KMS-11 (cell line): ENCODE data around the gene NUDCD3.

Experiments
- H2AFZ ChIP-seq: fragments of 200-600 bp; sonication (generic); 2 replicates; pipeline ENCODE4 v1.6.1; 2016; ENCODE audit warnings: antibody characterized with exemption, mixed run types, low read depth
- H3K27ac ChIP-seq: fragments of 200-600 bp; sonication (generic); 2 replicates; pipeline ENCODE4 v1.6.1; 2016; ENCODE audit warnings: mild to moderate bottlenecking, mixed run types
- H3K27me3 ChIP-seq: fragments of 200-600 bp; sonication (generic); 2 replicates; pipeline ENCODE4 v1.6.1; 2017; ENCODE audit warnings: mild to moderate bottlenecking, low read depth, mixed run types, moderate library complexity; ENCODE audit not compliant: insufficient read depth
- H3K36me3 ChIP-seq: fragments of 200-600 bp; sonication (generic); 2 replicates; pipeline ENCODE4 v1.6.1; 2017; ENCODE audit warnings: mild to moderate bottlenecking, mixed run types; ENCODE audit not compliant: insufficient read depth
- H3K4me1 ChIP-seq: fragments of 200-600 bp; sonication (generic); 2 replicates; pipeline ENCODE4 v1.6.1; 2016; ENCODE audit warnings: mild to moderate bottlenecking, low read depth, mixed run types; ENCODE audit not compliant: poor library complexity, severe bottlenecking
- H3K4me2 ChIP-seq: fragments of 200-600 bp; sonication (generic); 2 replicates; pipeline ENCODE4 v1.7.0; 2016; ENCODE audit warnings: mild to moderate bottlenecking, mixed run types
- H3K4me3 ChIP-seq: fragments of 200-600 bp; sonication (generic); IDR thresholded peaks from 2 replicates; pipeline ENCODE4 v1.6.1; 2017; ENCODE audit warnings: low read depth, low read length, mixed read lengths; ENCODE audit not compliant: insufficient read depth
- H3K79me2 ChIP-seq: fragments of 200-600 bp; sonication (generic); 2 replicates; pipeline ENCODE4 v1.6.1; 2016; ENCODE audit warnings: low read depth, mixed run types; ENCODE audit not compliant: insufficient read depth
- H3K9ac ChIP-seq: fragments of 200-600 bp; sonication (generic); 2 replicates; pipeline ENCODE4 v1.6.1; 2016; ENCODE audit warnings: mild to moderate bottlenecking, mixed run types
- H4K20me1 ChIP-seq: fragments of 200-600 bp; sonication (generic); 2 replicates; pipeline ENCODE4 v1.6.1; 2016; ENCODE audit warnings: mild to moderate bottlenecking, mixed run types; ENCODE audit not compliant: insufficient read depth
- CTCF ChIP-seq: fragments of 200-600 bp; sonication (generic); conservative IDR thresholded peaks from 2 replicates; pipeline ENCODE4 v1.6.1; 2017; ENCODE audit warnings: low read depth, mild to moderate bottlenecking, antibody characterized with exemption, low read length, moderate library complexity, mixed read lengths

Gene NUDCD3

GRCh38 chr7:44489955-44490350, 505 bp downstream of the NUDCD3 start:
- H3K4me1 ChIP-seq: peaks cover 21% of the 10 kb centered on the region
- no peak for TF ChIP-seq CTCF
- peak overlapping the region; percentile 92 for H3K4me2 ChIP-seq
- peak overlapping the region; percentile 94 for H3K27ac ChIP-seq
- peaks cover 4% of the 10 kb centered on the region; the same call in 1 of the 2 replicates for H3K36me3 ChIP-seq
- peak overlapping the region; percentile 75 for H3K4me3 ChIP-seq
- H3K79me2 ChIP-seq: peaks cover 40% of the 10 kb centered on the region
- H2AFZ ChIP-seq: peak overlapping the region; percentile 66
- peak overlapping the region; percentile 97 for H3K9ac ChIP-seq
- no peaks in the 10 kb centered on the region for H4K20me1 ChIP-seq
- H3K27me3 ChIP-seq: no peaks in the 10 kb centered on the region

- no peak overlapping the region for H2AFZ ChIP-seq
- peak overlapping the region; percentile 92 for H3K4me2 ChIP-seq
- peak overlapping the region; percentile 97; the same call in 1 of the 2 replicates for H3K9ac ChIP-seq
- H3K79me2 ChIP-seq: peaks cover 40% of the 10 kb centered on the region
- H3K4me3 ChIP-seq: no peak overlapping the region
- peaks cover 13% of the 10 kb centered on the region; the same call in 1 of the 2 replicates for H3K36me3 ChIP-seq
- no peaks in the 10 kb centered on the region for H4K20me1 ChIP-seq
- H3K27ac ChIP-seq: no peak overlapping the region
- H3K27me3 ChIP-seq: no peaks in the 10 kb centered on the region
- TF ChIP-seq CTCF: no peak
- peaks cover 21% of the 10 kb centered on the region for H3K4me1 ChIP-seq
These were observed 1.5 kb downstream of the NUDCD3 start for GRCh38 chr7:44488955-44489354.

GRCh38 chr7:44486693-44487092, 3.8 kb downstream of the NUDCD3 start:
- Histone ChIP-seq H3K36me3 (peaks cover 26% of the 10 kb centered on the region; the same call in 1 of the 2 replicates), H2AFZ (no peak overlapping the region), H3K4me1 (peaks cover 20% of the 10 kb centered on the region), H3K27ac (no peak overlapping the region), H3K4me2 (no peak overlapping the region), H3K27me3 (no peaks in the 10 kb centered on the region), H4K20me1 (no peaks in the 10 kb centered on the region), H3K9ac (no peak overlapping the region), H3K79me2 (peaks cover 40% of the 10 kb centered on the region), H3K4me3 (no peak overlapping the region)
- TF ChIP-seq CTCF: no peak

- TF ChIP-seq CTCF: no peak
- no peak overlapping the region for H3K4me2 ChIP-seq
- no peak overlapping the region for H2AFZ ChIP-seq
- H3K27me3 ChIP-seq: no peaks in the 10 kb centered on the region
- H3K4me1 ChIP-seq: peaks cover 14% of the 10 kb centered on the region
- peaks cover 40% of the 10 kb centered on the region for H3K79me2 ChIP-seq
- no peak overlapping the region for H3K27ac ChIP-seq
- no peak overlapping the region for H3K9ac ChIP-seq
- H4K20me1 ChIP-seq: no peaks in the 10 kb centered on the region
- H3K36me3 ChIP-seq: peaks cover 33% of the 10 kb centered on the region; the same call in 1 of the 2 replicates
- no peak overlapping the region for H3K4me3 ChIP-seq
These were observed 4.5 kb downstream of the NUDCD3 start for GRCh38 chr7:44486001-44486400.
